Immature natural killer cell (primary cell): ENCODE measurements around the gene RBM33. TPM values are rescaled to one million over a fixed set of nuclear protein-coding genes. Genes with fewer than 3 reads are reported as not detected.
"Not testable (repeated sequence)": the region's sequence is repeated elsewhere in the genome, so short reads cannot be mapped to it uniquely, and the experiment has no call there.

ENCODE experiments used
- DNase-seq, 3 donors: peaks; one replicate each; pipeline ENCODE4 v3.0.0; 2022; ENCODE audit warnings: mixed read lengths in 1 of 3
- H3K27ac Mint-ChIP-seq, 6 donors: one replicate each; pipeline ENCODE4 v1.8.0; 2020; ENCODE audit warnings: mixed read lengths in 6 of 6, mild to moderate bottlenecking in 5 of 6, inconsistent platforms in 4 of 6, moderate library complexity in 3 of 6
- H3K27me3 Mint-ChIP-seq, 3 donors: one replicate each; pipeline ENCODE4 v1.8.0; 2020 to 2021; ENCODE audit warnings: low read depth in 3 of 3, mild to moderate bottlenecking in 3 of 3, mixed read lengths in 3 of 3, moderate library complexity in 3 of 3, inconsistent platforms in 1 of 3
- H3K36me3 Mint-ChIP-seq, 3 donors: one replicate each; pipeline ENCODE4 v1.8.0; 2020; ENCODE audit warnings: mixed read lengths in 3 of 3, inconsistent platforms in 2 of 3, mild to moderate bottlenecking in 2 of 3
- H3K4me1 Mint-ChIP-seq, 2 donors: one replicate each; pipeline ENCODE4 v1.8.0; 2020; ENCODE audit warnings: inconsistent platforms in 2 of 2, mild to moderate bottlenecking in 2 of 2, mixed read lengths in 2 of 2, moderate library complexity in 1 of 2
- H3K4me3 Mint-ChIP-seq, 5 donors: one replicate each; pipeline ENCODE4 v1.8.0; 2020; ENCODE audit warnings: mild to moderate bottlenecking in 5 of 5, mixed read lengths in 5 of 5, inconsistent platforms in 3 of 5, moderate library complexity in 3 of 5
- H3K9me3 Mint-ChIP-seq, 6 donors: one replicate each; pipeline ENCODE4 v1.8.0; 2020; ENCODE audit warnings: mild to moderate bottlenecking in 6 of 6, mixed read lengths in 6 of 6, inconsistent platforms in 4 of 6, moderate library complexity in 3 of 6
- polyA plus RNA-seq, 3 donors: library from polyadenylated mRNA; unstranded; fragments of 300-500 nt; fragmentation: Illumina TruSeq; gene quantifications; one replicate each; pipeline ENCODE4 v1.2.3, GENCODE V29; 2021

RBM33 gene
- polyA plus RNA-seq, 3 donors from 2014 or later, result 10.9 to 61.5 (median 28.3) TPM

- H3K9me3 Mint-ChIP-seq, H3K27me3 Mint-ChIP-seq, DNase-seq: not testable (repeated sequence)
- H3K27ac Mint-ChIP-seq, result peak overlapping the region in 3 of 6 donors; percentile 2 to 57 (median 7)
- H3K36me3 Mint-ChIP-seq, result peaks cover 5 to 22% (median 8%) of the 10 kb centered on the region in 3 donors
- H3K4me1 Mint-ChIP-seq, result peaks cover 71 to 89% of the 10 kb centered on the region in 2 donors
- H3K4me3 Mint-ChIP-seq, result peak overlapping the region in 2 of 5 donors; percentile 17 to 20
Observed at GRCh38 chr7:155690655-155691054, 46.2 kb downstream of the RBM33 start.

DNA sequence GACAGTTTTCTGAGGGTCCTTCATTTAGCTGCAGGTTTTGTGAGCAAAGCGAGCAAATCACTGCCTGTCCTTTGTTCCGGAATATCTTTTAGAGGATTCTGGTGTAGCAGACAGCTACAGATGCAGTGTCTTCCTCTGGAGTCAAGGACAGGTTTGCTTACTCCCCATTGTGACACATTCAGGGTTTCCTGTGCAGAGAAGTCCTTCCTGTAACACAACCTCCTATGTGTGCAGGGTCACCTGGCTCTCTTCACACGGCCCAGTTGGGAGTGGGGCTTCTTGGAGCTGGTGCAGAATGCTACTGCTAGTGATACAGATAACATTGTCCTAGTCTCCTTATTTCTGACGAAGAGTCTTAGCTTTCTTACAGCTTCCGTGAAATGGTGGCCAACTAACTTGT is 47.9 kb downstream of the RBM33 start:
- Mint-ChIP-seq H3K36me3 (peaks cover 0 to 9% (median 0%) of the 10 kb centered on the region in 3 donors), H3K4me1 (peaks cover 81 to 98% of the 10 kb centered on the region in 2 donors), H3K27me3 (no peaks in the 10 kb centered on the region), H3K27ac (peak overlapping the region in 2 of 6 donors; percentile 19 to 54), H3K4me3 (peak overlapping the region in 2 of 5 donors; percentile 12 to 23), H3K9me3 (no peaks in the 10 kb centered on the region)
- no peak for DNase-seq

- Mint-ChIP-seq H3K27ac (peak overlapping the region in 2 of 6 donors; percentile 7 to 14), H3K4me3 (no peak overlapping the region), H3K9me3 (no peaks in the 10 kb centered on the region), H3K27me3 (peaks cover 0 to 1% (median 0%) of the 10 kb centered on the region in 3 donors), H3K36me3 (peaks cover 0 to 5% (median 0%) of the 10 kb centered on the region in 3 donors), H3K4me1 (peaks cover 74 to 93% of the 10 kb centered on the region in 2 donors)
- no peak for DNase-seq
Observed at GRCh38 chr7:155693826-155694225, 49.4 kb downstream of the RBM33 start.

GRCh38 chr7:155694851-155695250 is 50.4 kb downstream of the RBM33 start:
- peaks cover 0 to 5% (median 0%) of the 10 kb centered on the region in 3 donors for H3K36me3 Mint-ChIP-seq
- H3K27ac Mint-ChIP-seq, result peak overlapping the region in 1 of 6 donors; percentile 1
- H3K4me1 Mint-ChIP-seq, result peaks cover 72 to 93% of the 10 kb centered on the region in 2 donors
- no peak overlapping the region for H3K4me3 Mint-ChIP-seq
- no peaks in the 10 kb centered on the region for H3K9me3 Mint-ChIP-seq
- DNase-seq, result no peak
- peaks cover 0 to 1% (median 0%) of the 10 kb centered on the region in 3 donors for H3K27me3 Mint-ChIP-seq

GRCh38 chr7:155696747-155697146 is 52.3 kb downstream of the RBM33 start:
- Mint-ChIP-seq H3K9me3 (no peaks in the 10 kb centered on the region), H3K36me3 (peaks cover 0 to 4% (median 0%) of the 10 kb centered on the region in 3 donors), H3K4me1 (peaks cover 57 to 79% of the 10 kb centered on the region in 2 donors), H3K4me3 (peak overlapping the region in 1 of 5 donors; percentile 1), H3K27me3 (peaks cover 0 to 1% (median 0%) of the 10 kb centered on the region in 3 donors), H3K27ac (peak overlapping the region in 3 of 6 donors; percentile 4 to 19 (median 19))
- DNase-seq, result no peak

GRCh38 chr7:155698633-155699032 is 54.2 kb downstream of the RBM33 start:
- Mint-ChIP-seq H3K27ac (no peak overlapping the region), H3K4me3 (no peak overlapping the region), H3K4me1 (peaks cover 40 to 71% of the 10 kb centered on the region in 2 donors), H3K36me3 (peaks cover 0 to 19% (median 12%) of the 10 kb centered on the region in 3 donors), H3K27me3 (peaks cover 0 to 1% (median 0%) of the 10 kb centered on the region in 3 donors), H3K9me3 (no peaks in the 10 kb centered on the region)
- no peak for DNase-seq

DNA sequence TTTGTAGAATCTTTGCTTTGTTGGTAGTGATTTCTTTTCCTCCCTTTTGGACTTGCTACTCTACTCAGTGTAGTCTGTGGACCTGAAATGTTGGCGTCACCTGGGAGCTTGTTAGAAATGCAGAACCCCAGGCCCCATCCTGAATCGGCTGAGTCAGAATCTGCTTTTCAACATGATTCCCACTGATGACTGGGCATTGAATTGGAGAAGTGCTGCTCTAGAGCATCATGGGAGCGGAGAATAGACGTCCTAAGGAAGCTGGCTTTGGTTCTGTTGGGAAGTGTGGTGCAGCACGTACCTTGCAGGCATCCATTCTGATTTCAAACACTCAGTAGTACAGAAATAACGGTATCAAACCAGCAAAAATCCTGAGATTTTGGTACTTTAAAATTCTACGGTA is 54.7 kb downstream of the RBM33 start:
- Mint-ChIP-seq H3K27me3 (peaks cover 0 to 1% (median 0%) of the 10 kb centered on the region in 3 donors), H3K36me3 (peaks cover 0 to 19% (median 18%) of the 10 kb centered on the region in 3 donors), H3K27ac (peak overlapping the region in 1 of 6 donors; percentile 21), H3K4me1 (peaks cover 36 to 68% of the 10 kb centered on the region in 2 donors), H3K4me3 (no peak overlapping the region), H3K9me3 (no peaks in the 10 kb centered on the region)
- DNase-seq, result no peak

DNA sequence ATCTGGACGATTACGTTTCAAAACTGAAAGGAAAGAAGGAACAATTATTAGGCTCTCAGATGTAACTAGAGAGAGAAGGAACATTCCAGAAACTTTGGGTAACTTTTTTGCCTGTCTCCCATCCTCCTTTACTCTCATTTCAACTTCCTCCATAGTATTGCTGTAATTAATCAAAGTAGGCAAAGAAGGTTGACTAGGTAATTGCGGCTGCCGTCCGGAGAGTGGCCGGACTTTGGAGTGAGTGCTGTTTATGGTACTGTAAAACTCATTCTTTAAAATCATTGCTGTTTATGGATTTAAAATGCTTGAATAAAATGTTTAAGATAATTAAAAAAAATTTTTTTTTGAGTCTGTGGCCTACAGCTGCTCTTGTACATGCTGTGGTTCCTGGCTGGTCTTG is 56.4 kb downstream of the RBM33 start:
- Mint-ChIP-seq H3K9me3 (no peaks in the 10 kb centered on the region), H3K27ac (no peak overlapping the region), H3K4me1 (peaks cover 27 to 52% of the 10 kb centered on the region in 2 donors)

GRCh38 chr7:155701972-155702544 is 57.6 kb downstream of the RBM33 start:
- Mint-ChIP-seq H3K4me1 (peaks cover 17 to 40% of the 10 kb centered on the region in 2 donors), H3K27me3 (peaks cover 0 to 1% (median 0%) of the 10 kb centered on the region in 3 donors), H3K36me3 (peaks cover 0 to 26% (median 18%) of the 10 kb centered on the region in 3 donors), H3K27ac (peak overlapping the region in 1 of 6 donors; percentile 46), H3K9me3 (no peaks in the 10 kb centered on the region), H3K4me3 (no peak overlapping the region)
- DNase-seq, result no peak

More for the DNA sequence above, 56.4 kb downstream of the RBM33 start:
- no peak for DNase-seq
- Mint-ChIP-seq H3K4me3 (no peak overlapping the region), H3K27me3 (peaks cover 0 to 1% (median 0%) of the 10 kb centered on the region in 3 donors), H3K36me3 (peaks cover 0 to 22% (median 18%) of the 10 kb centered on the region in 3 donors)

GRCh38 chr7:155702616-155703015 is 58.2 kb downstream of the RBM33 start:
- Mint-ChIP-seq H3K9me3 (no peaks in the 10 kb centered on the region), H3K4me1 (peaks cover 14 to 34% of the 10 kb centered on the region in 2 donors), H3K36me3 (peaks cover 0 to 26% (median 18%) of the 10 kb centered on the region in 3 donors), H3K4me3 (no peak overlapping the region), H3K27ac (no peak overlapping the region), H3K27me3 (peaks cover 0 to 1% (median 0%) of the 10 kb centered on the region in 3 donors)
- DNase-seq, result no peak

- Mint-ChIP-seq H3K4me3 (no peak overlapping the region), H3K4me1 (peaks cover 2 to 14% of the 10 kb centered on the region in 2 donors), H3K27ac (peak overlapping the region in 1 of 6 donors; percentile 9), H3K27me3 (no peaks in the 10 kb centered on the region), H3K9me3 (no peaks in the 10 kb centered on the region), H3K36me3 (peaks cover 0 to 22% (median 18%) of the 10 kb centered on the region in 3 donors)
- no peak for DNase-seq
Observed at GRCh38 chr7:155705623-155706360, 61.3 kb downstream of the RBM33 start.

GRCh38 chr7:155706376-155706775 is 61.9 kb downstream of the RBM33 start:
- no peak for DNase-seq
- Mint-ChIP-seq H3K4me1 (peaks cover 4 to 14% of the 10 kb centered on the region in 2 donors), H3K27ac (no peak overlapping the region), H3K9me3 (no peaks in the 10 kb centered on the region), H3K4me3 (no peak overlapping the region), H3K27me3 (no peaks in the 10 kb centered on the region), H3K36me3 (peaks cover 0 to 22% (median 22%) of the 10 kb centered on the region in 3 donors)

GRCh38 chr7:155709453-155709852 is 65.0 kb downstream of the RBM33 start:
- no peak overlapping the region for H3K27ac Mint-ChIP-seq
- H3K36me3 Mint-ChIP-seq, result peaks cover 4 to 21% (median 20%) of the 10 kb centered on the region in 3 donors
- DNase-seq, result no peak
- peaks cover 0 to 4% (median 4%) of the 10 kb centered on the region in 3 donors for H3K27me3 Mint-ChIP-seq
- H3K9me3 Mint-ChIP-seq, result no peaks in the 10 kb centered on the region
- no peak overlapping the region for H3K4me3 Mint-ChIP-seq
- H3K4me1 Mint-ChIP-seq, result peaks cover 27% of the 10 kb centered on the region in 2 donors

DNA sequence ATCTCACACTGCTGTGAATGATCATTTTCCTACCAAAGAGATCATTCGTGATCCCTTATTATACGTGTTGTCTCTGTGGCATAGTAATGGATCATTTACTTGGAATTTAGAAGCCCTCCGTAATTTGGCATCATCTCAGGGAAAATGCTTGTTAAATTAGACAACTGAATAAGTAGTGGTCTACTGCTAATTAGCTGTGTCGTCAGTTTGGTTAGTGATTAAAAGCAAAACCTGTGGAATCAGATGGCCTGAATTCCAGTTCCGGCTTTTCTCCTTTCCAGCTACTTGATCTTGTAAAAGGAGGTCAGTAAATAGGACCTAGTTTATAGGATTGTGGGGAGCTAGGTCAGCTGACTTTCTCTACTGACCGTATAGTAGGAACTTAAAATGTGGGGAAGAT is 65.6 kb downstream of the RBM33 start:
- peaks cover 27 to 33% of the 10 kb centered on the region in 2 donors for H3K4me1 Mint-ChIP-seq
- H3K4me3 Mint-ChIP-seq, result no peak overlapping the region
- H3K9me3 Mint-ChIP-seq, result no peaks in the 10 kb centered on the region
- DNase-seq, result no peak
- peaks cover 4 to 21% (median 21%) of the 10 kb centered on the region in 3 donors for H3K36me3 Mint-ChIP-seq
- peaks cover 0 to 5% (median 4%) of the 10 kb centered on the region in 3 donors for H3K27me3 Mint-ChIP-seq
- no peak overlapping the region for H3K27ac Mint-ChIP-seq
